Gastroesophageal sphincter (tissue), 3 donors: Measurements from ENCODE around the gene ATF6.

Experiments used
- CTCF ChIP-seq, 4 experiments: fragments of 200-600 bp in 2 of 4; fragments of 450-650 bp in 2 of 4; sonication (generic) in 1 of 4; IDR thresholded peaks; one replicate each; pipeline ENCODE4 v1.5.1; 2017 to 2019; ENCODE audit warnings: antibody characterized with exemption in 4 of 4, mild to moderate bottlenecking in 2 of 4, moderate library complexity in 2 of 4
- EP300 ChIP-seq: sonication (generic); formaldehyde crosslinking; IDR thresholded peaks from one replicate; pipeline ENCODE4 v1.6.1; 2017; ENCODE audit warnings: antibody characterized with exemption, mild to moderate bottlenecking
- POLR2A ChIP-seq, 2 donors: fragments of 450-650 bp; IDR thresholded peaks; one replicate each; pipeline ENCODE4 v1.6.1; 2017; ENCODE audit warnings: antibody characterized with exemption in 2 of 2, mild to moderate bottlenecking in 2 of 2, moderate library complexity in 1 of 2

GRCh38 chr1:161782886-161783285, 16.8 kb downstream of the ATF6 start:
- TF ChIP-seq POLR2A (IDR thresholded peaks at IDR 0.05) (no peak), CTCF (IDR thresholded peaks at IDR 0.05) (no peak), EP300 (no peak)
